ENCODE measurements around the gene ITPA. TPM values are rescaled to one million over a fixed set of nuclear protein-coding genes. Genes with fewer than 3 reads are reported as not detected.

ITPA gene
- total RNA-seq, 1 experiment from 2014 or later: 77.3 TPM

- Histone ChIP-seq H3K27me3 (ENCODE audit: insufficient read depth, low read length) (no peaks in the 10 kb centered on the region), H3K9ac (ENCODE audit: low read length) (no peak overlapping the region), H3K36me3 (ENCODE audit: control insufficient read depth in 1 of 2, insufficient read depth in 2 of 2, low read length in 2 of 2) (no peaks in the 10 kb centered on the region), H3K9me2 (ENCODE audit: insufficient read depth) (no peaks in the 10 kb centered on the region), H3K9me3 (ENCODE audit: control insufficient read depth in 1 of 2, insufficient read depth in 1 of 2, low read depth in 1 of 2, low read length in 2 of 2) (no peaks in the 10 kb centered on the region), H3K79me2 (ENCODE audit: insufficient read depth, low read length) (peaks cover 13% of the 10 kb centered on the region), H2AFZ (ENCODE audit: low read depth, low read length, poor library complexity, severe bottlenecking) (no peak overlapping the region), H3K4me2 (ENCODE audit: low read length) (no peak overlapping the region), H3K4me3 (replicated peaks in 1 of 2; ENCODE audit: low read depth in 1 of 2, low read length in 2 of 2) (no peak overlapping the region), H3K4me1 (ENCODE audit: control insufficient read depth in 1 of 2, insufficient read depth in 2 of 2, low read length in 2 of 2) (peaks cover 0 to 19% of the 10 kb centered on the region in 2 experiments; a peak in 1 of 4 replicates), H4K20me1 (ENCODE audit: insufficient read depth) (no peaks in the 10 kb centered on the region), H3K27ac (ENCODE audit: low read depth, low read length) (no peak overlapping the region)
- ATAC-seq (no peak), DNase-seq (ENCODE audit: low read depth, low spot score) (no peak)
- no TSS peak for BruUV-seq (replicated peaks)
- ChIA-PET CTCF (no interaction called here), POLR2A (no interaction called here), RAD21 (ENCODE audit: low non-redundant PET in 1 of 2, low total read pairs in 2 of 2, uncharacterized antibody in 2 of 2, unreplicated experiment in 2 of 2) (no interaction called here)
- intact Hi-C loops (cut with micrococcal nuclease): no loop called here
- no peak for TF ChIP-seq CTCF (IDR thresholded peaks at IDR 0.05 in 2 of 3, conservative IDR thresholded peaks at IDR 0.05 in 1 of 3; ENCODE audit: borderline replicate concordance in 1 of 3, insufficient read depth in 1 of 3, low read depth in 2 of 3, low read length in 2 of 3)
- TF ChIP-seq RAD21 (IDR thresholded peaks at IDR 0.05; ENCODE audit: low read depth): no peak
- TF ChIP-seq ELF1 (IDR thresholded peaks at IDR 0.05; ENCODE audit: borderline replicate concordance, low read depth): no peak
- TF ChIP-seq ZFX (IDR thresholded peaks at IDR 0.05): no peak
- no peak for TF ChIP-seq EZH2 (IDR thresholded peaks at IDR 0.05)
- TF ChIP-seq, protein P1, sequence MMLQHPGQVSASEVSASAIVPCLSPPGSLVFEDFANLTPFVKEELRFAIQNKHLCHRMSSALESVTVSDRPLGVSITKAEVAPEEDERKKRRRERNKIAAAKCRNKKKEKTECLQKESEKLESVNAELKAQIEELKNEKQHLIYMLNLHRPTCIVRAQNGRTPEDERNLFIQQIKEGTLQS (IDR thresholded peaks at IDR 0.05): no peak
- TF ChIP-seq FOSL1 (IDR thresholded peaks at IDR 0.05; ENCODE audit: low read depth): no peak
- TF ChIP-seq SP1 (IDR thresholded peaks at IDR 0.05; ENCODE audit: low read depth): no peak
- no peak for TF ChIP-seq SIN3A (IDR thresholded peaks at IDR 0.05; ENCODE audit: low read depth)
- no peak for TF ChIP-seq TCF7L2 (IDR thresholded peaks at IDR 0.05; ENCODE audit: borderline replicate concordance, extremely low read depth, insufficient read depth, insufficient read length)
- TF ChIP-seq YY1 (IDR thresholded peaks at IDR 0.05; ENCODE audit: extremely low read depth, insufficient replicate concordance, low read depth, low read length): no peak
- no peak for TF ChIP-seq CBX3 (IDR thresholded peaks at IDR 0.05; ENCODE audit: low read depth)
- TF ChIP-seq ZBTB33 (IDR thresholded peaks at IDR 0.05; ENCODE audit: extremely low read depth, insufficient replicate concordance, low read length): no peak
- TF ChIP-seq, protein P2, sequence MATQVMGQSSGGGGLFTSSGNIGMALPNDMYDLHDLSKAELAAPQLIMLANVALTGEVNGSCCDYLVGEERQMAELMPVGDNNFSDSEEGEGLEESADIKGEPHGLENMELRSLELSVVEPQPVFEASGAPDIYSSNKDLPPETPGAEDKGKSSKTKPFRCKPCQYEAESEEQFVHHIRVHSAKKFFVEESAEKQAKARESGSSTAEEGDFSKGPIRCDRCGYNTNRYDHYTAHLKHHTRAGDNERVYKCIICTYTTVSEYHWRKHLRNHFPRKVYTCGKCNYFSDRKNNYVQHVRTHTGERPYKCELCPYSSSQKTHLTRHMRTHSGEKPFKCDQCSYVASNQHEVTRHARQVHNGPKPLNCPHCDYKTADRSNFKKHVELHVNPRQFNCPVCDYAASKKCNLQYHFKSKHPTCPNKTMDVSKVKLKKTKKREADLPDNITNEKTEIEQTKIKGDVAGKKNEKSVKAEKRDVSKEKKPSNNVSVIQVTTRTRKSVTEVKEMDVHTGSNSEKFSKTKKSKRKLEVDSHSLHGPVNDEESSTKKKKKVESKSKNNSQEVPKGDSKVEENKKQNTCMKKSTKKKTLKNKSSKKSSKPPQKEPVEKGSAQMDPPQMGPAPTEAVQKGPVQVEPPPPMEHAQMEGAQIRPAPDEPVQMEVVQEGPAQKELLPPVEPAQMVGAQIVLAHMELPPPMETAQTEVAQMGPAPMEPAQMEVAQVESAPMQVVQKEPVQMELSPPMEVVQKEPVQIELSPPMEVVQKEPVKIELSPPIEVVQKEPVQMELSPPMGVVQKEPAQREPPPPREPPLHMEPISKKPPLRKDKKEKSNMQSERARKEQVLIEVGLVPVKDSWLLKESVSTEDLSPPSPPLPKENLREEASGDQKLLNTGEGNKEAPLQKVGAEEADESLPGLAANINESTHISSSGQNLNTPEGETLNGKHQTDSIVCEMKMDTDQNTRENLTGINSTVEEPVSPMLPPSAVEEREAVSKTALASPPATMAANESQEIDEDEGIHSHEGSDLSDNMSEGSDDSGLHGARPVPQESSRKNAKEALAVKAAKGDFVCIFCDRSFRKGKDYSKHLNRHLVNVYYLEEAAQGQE (IDR thresholded peaks at IDR 0.05; ENCODE audit: low read depth): no peak
- TF ChIP-seq ZNF274 (IDR thresholded peaks at IDR 0.05; ENCODE audit: low read depth, low read length): no peak
- TF ChIP-seq SRF (IDR thresholded peaks at IDR 0.05; ENCODE audit: low read depth): no peak
- TF ChIP-seq POLR2AphosphoS5 (IDR thresholded peaks at IDR 0.05; ENCODE audit: low read depth, low read length): no peak
- TF ChIP-seq EGR1 (IDR thresholded peaks at IDR 0.05; ENCODE audit: low read depth): no peak
- no peak for TF ChIP-seq JUND (IDR thresholded peaks at IDR 0.05)
- TF ChIP-seq CEBPB (IDR thresholded peaks at IDR 0.05; ENCODE audit: low read depth): no peak
Measured at GRCh38 chr20:3163099-3164042, 45.9 kb upstream of the ITPA start.

All from HCT116 (cell line).